Activated CD4-positive, alpha-beta T cell treated with anti-CD3 and anti-CD28 coated beads, Interleukin-2, amount 10 ng/mL, durations not matched to agents 24 days and 14 days (primary cell): ENCODE data around the gene IRF8. TPM values are rescaled to one million over a fixed set of nuclear protein-coding genes. Genes with fewer than 3 reads are reported as not detected.

ENCODE experiments used
- DNase-seq: peaks from one replicate; pipeline ENCODE4 v3.0.0; 2022
- H3K27ac Mint-ChIP-seq: one replicate; pipeline ENCODE4 v1.8.0; 2022; ENCODE audit warnings: mild to moderate bottlenecking, mixed read lengths
- H3K27me3 Mint-ChIP-seq: one replicate; pipeline ENCODE4 v1.8.0; 2022; ENCODE audit warnings: mixed read lengths
- H3K36me3 Mint-ChIP-seq: one replicate; pipeline ENCODE4 v1.8.0; 2022; ENCODE audit warnings: low read depth, mild to moderate bottlenecking, mixed read lengths
- H3K4me1 Mint-ChIP-seq: one replicate; pipeline ENCODE4 v1.8.0; 2021; ENCODE audit warnings: mixed read lengths
- H3K4me3 Mint-ChIP-seq: one replicate; pipeline ENCODE4 v1.8.0; 2022; ENCODE audit warnings: mild to moderate bottlenecking, moderate library complexity, mixed read lengths
- H3K9me3 Mint-ChIP-seq: one replicate; pipeline ENCODE4 v1.8.0; 2021; ENCODE audit warnings: mixed read lengths
- intact Hi-C: fragments of 100-400 bp; cut with micrococcal nuclease; formaldehyde crosslinking; loops from one replicate; pipeline ENCODE4 v1.15.1; 2023
- total RNA-seq: library from RNA; stranded (reverse); gene quantifications from 2 replicates; pipeline ENCODE4 v1.2.3, GENCODE V29; 2022

The IRF8 gene
- total RNA-seq, 1 donor from 2014 or later, result 235 TPM

GRCh38 chr16:85965125-85965524, 66.2 kb downstream of the IRF8 start:
- Mint-ChIP-seq H3K36me3 (no peaks in the 10 kb centered on the region), H3K27me3 (no peaks in the 10 kb centered on the region), H3K4me3 (no peak overlapping the region), H3K9me3 (peaks cover 4% of the 10 kb centered on the region), H3K4me1 (peaks cover 19% of the 10 kb centered on the region), H3K27ac (no peak overlapping the region)
- DNase-seq, result no peak
- intact Hi-C loops, result no loop called here

GRCh38 chr16:85967111-85967510, 68.1 kb downstream of the IRF8 start:
- no peak overlapping the region for H3K4me3 Mint-ChIP-seq
- peaks cover 25% of the 10 kb centered on the region for H3K4me1 Mint-ChIP-seq
- DNase-seq, result no peak
- intact Hi-C loops, result no loop called here
- H3K27me3 Mint-ChIP-seq, result no peaks in the 10 kb centered on the region
- H3K36me3 Mint-ChIP-seq, result no peaks in the 10 kb centered on the region
- H3K9me3 Mint-ChIP-seq, result peaks cover 4% of the 10 kb centered on the region
- no peak overlapping the region for H3K27ac Mint-ChIP-seq

GRCh38 chr16:85968041-85968920, 69.3 kb downstream of the IRF8 start:
- DNase-seq, result no peak
- intact Hi-C loops, result no loop called here
- no peaks in the 10 kb centered on the region for H3K36me3 Mint-ChIP-seq
- peaks cover 25% of the 10 kb centered on the region for H3K4me1 Mint-ChIP-seq
- H3K9me3 Mint-ChIP-seq, result peaks cover 4% of the 10 kb centered on the region
- H3K27ac Mint-ChIP-seq, result peak overlapping the region; percentile 30
- H3K27me3 Mint-ChIP-seq, result no peaks in the 10 kb centered on the region
- peak overlapping the region; percentile 56 for H3K4me3 Mint-ChIP-seq

- H3K27ac Mint-ChIP-seq, result peak overlapping the region; percentile 73
- intact Hi-C loops, result loop anchor here (1.0 kb wide), 2 partner anchors 19 to 33 kb away; no protein-coding TSS in a partner anchor
Observed at GRCh38 chr16:85969159-85969558, 70.2 kb downstream of the IRF8 start.

GRCh38 chr16:85969591-85969990, 70.6 kb downstream of the IRF8 start:
- peaks cover 4% of the 10 kb centered on the region for H3K9me3 Mint-ChIP-seq
- H3K4me3 Mint-ChIP-seq, result peak overlapping the region; percentile 56
- H3K4me1 Mint-ChIP-seq, result peaks cover 25% of the 10 kb centered on the region
- peaks cover 2% of the 10 kb centered on the region for H3K36me3 Mint-ChIP-seq
- no peaks in the 10 kb centered on the region for H3K27me3 Mint-ChIP-seq
- intact Hi-C loops, result loop anchor here (1.0 kb wide), 2 partner anchors 19 to 33 kb away; no protein-coding TSS in a partner anchor
- H3K27ac Mint-ChIP-seq, result peak overlapping the region; percentile 73
- DNase-seq, result no peak

More at GRCh38 chr16:85969159-85969558, 70.2 kb downstream of the IRF8 start:
- no peak for DNase-seq
- H3K4me3 Mint-ChIP-seq, result peak overlapping the region; percentile 56
- H3K36me3 Mint-ChIP-seq, result peaks cover 2% of the 10 kb centered on the region
- H3K4me1 Mint-ChIP-seq, result peaks cover 25% of the 10 kb centered on the region
- H3K27me3 Mint-ChIP-seq, result no peaks in the 10 kb centered on the region
- H3K9me3 Mint-ChIP-seq, result peaks cover 4% of the 10 kb centered on the region

- DNase-seq, result no peak
- Mint-ChIP-seq H3K36me3 (peaks cover 2% of the 10 kb centered on the region), H3K27ac (peak overlapping the region; percentile 51), H3K27me3 (no peaks in the 10 kb centered on the region), H3K9me3 (peaks cover 4% of the 10 kb centered on the region), H3K4me1 (peaks cover 25% of the 10 kb centered on the region), H3K4me3 (no peak overlapping the region)
- intact Hi-C loops, result no loop called here
Observed at GRCh38 chr16:85970016-85970733, 71.2 kb downstream of the IRF8 start.

GRCh38 chr16:85970738-85971137, 71.8 kb downstream of the IRF8 start:
- intact Hi-C loops, result no loop called here
- H3K4me3 Mint-ChIP-seq, result no peak overlapping the region

More at GRCh38 chr16:85970738-85971137, 71.8 kb downstream of the IRF8 start:
- Mint-ChIP-seq H3K4me1 (peaks cover 25% of the 10 kb centered on the region), H3K9me3 (peaks cover 4% of the 10 kb centered on the region), H3K27ac (no peak overlapping the region), H3K27me3 (no peaks in the 10 kb centered on the region), H3K36me3 (peaks cover 2% of the 10 kb centered on the region)
- DNase-seq, result no peak

Other genes starting within 250 kb of the IRF8 start
- gene GINS2, start 210.2 kb upstream of the IRF8 start, total RNA-seq, result 87.4 and 93.0 TPM in 2 replicates
- gene C16orf74, start 148.1 kb upstream of the IRF8 start, total RNA-seq, result 0.19 and 0.38 TPM in 2 replicates
- 49.1 and 57.1 TPM in 2 replicates for gene EMC8, start 99.6 kb upstream of the IRF8 start, total RNA-seq
- 555 and 569 TPM in 2 replicates for gene COX4I1, start 99.5 kb upstream of the IRF8 start, total RNA-seq